DND-41 (cell line): ENCODE data around the gene PLCE1.

Experiments used
- EZH2 ChIP-seq: IDR thresholded peaks from 3 replicates; pipeline ENCODE4 v1.6.1; 2012; ENCODE audit warnings: borderline replicate concordance, low read depth, mild to moderate bottlenecking, moderate library complexity, low read length, inconsistent platforms; ENCODE audit not compliant: severe bottlenecking
- TF ChIP-seq, protein P1 (sequence below): IDR thresholded peaks from 2 replicates; pipeline ENCODE4 v1.5.1; 2012; ENCODE audit warnings: borderline replicate concordance, low read length, moderate library complexity, mild to moderate bottlenecking; ENCODE audit not compliant: poor library complexity, severe bottlenecking; ENCODE audit errors: extremely low read depth

DNA sequence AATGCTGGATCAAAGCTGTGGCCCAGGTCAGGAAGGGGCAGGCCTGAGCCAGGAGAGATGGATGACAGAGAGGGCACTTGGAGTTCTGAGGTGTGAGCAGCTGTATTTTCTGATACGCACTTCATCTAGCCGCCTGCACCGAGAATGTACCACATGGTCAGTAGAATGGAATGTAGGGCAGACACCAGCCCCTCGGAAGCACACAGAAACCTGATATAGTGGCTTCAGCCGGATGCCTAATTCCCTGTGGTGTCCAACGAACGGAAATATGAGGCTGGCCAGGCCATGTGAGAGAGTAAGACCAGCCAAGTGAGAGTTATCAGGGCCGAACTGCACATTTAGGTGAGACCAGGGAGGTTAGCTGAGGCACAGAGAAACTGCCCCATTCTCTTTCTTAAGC, 46.7 kb upstream of the PLCE1 start:
- TF ChIP-seq, protein P1, sequence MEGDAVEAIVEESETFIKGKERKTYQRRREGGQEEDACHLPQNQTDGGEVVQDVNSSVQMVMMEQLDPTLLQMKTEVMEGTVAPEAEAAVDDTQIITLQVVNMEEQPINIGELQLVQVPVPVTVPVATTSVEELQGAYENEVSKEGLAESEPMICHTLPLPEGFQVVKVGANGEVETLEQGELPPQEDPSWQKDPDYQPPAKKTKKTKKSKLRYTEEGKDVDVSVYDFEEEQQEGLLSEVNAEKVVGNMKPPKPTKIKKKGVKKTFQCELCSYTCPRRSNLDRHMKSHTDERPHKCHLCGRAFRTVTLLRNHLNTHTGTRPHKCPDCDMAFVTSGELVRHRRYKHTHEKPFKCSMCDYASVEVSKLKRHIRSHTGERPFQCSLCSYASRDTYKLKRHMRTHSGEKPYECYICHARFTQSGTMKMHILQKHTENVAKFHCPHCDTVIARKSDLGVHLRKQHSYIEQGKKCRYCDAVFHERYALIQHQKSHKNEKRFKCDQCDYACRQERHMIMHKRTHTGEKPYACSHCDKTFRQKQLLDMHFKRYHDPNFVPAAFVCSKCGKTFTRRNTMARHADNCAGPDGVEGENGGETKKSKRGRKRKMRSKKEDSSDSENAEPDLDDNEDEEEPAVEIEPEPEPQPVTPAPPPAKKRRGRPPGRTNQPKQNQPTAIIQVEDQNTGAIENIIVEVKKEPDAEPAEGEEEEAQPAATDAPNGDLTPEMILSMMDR = no peak
- TF ChIP-seq EZH2 = no peak
